Stimulated activated CD8-positive, alpha-beta memory T cell treated with anti-CD3 and anti-CD28 coated beads, Interleukin-7, amount 100 ng/mL, for 4 hours (primary cell): ENCODE results near the gene AIP.

ENCODE experiments used
- DNase-seq, 2 donors: peaks; one replicate each; pipeline ENCODE4 v3.0.0-alpha.2; 2020; ENCODE audit warnings: low read depth in 2 of 2

Gene AIP

GRCh38 chr11:67482827-67483798, at the start of gene AIP:
TSS of gene AIP (plus strand) at chr11:67483026. CDS start at chr11:67483159, 133 bp downstream.
- peak; percentile 93 to 94 for DNase-seq

DNA sequence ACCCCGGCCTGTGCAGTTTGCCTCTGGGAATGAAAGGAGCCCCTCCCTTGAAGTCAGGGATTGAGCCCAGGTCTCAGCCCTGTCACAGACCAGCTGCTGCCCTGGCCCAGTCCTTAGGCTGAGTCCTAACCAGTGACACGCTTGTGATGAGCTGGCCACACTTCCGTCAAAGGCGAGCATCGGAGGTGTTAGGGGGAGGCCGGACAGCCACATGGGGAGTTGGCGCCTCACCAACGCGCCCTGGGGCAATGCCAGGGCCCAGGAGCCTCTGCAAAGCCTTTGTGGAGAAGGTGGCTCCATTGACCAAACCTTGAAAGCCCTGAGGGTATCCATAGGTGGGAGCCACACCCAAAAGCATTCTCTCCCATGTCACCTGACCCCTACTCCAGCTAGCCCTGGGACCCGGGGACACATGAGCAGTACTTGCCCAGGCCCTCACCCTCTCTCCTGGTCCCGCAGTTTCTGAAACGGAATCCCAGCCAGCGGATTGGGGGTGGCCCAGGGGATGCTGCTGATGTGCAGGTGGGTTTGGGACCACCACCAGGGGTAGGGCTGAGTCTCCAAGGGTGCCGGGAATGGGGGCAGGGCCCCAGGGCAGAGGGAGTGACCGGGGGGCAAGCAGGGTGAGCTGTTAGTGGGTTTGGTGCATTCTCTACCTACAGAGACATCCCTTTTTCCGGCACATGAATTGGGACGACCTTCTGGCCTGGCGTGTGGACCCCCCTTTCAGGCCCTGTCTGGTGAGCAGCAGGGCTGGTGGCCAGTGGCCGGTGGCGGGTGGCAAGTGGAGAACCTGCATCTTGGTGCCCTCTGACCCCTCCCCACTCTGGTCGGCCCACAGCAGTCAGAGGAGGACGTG, 49.1 kb upstream of the AIP start:
- no peak for DNase-seq

- no peak for DNase-seq
Observed at GRCh38 chr11:67434395-67434881, 48.4 kb upstream of the AIP start.

DNA sequence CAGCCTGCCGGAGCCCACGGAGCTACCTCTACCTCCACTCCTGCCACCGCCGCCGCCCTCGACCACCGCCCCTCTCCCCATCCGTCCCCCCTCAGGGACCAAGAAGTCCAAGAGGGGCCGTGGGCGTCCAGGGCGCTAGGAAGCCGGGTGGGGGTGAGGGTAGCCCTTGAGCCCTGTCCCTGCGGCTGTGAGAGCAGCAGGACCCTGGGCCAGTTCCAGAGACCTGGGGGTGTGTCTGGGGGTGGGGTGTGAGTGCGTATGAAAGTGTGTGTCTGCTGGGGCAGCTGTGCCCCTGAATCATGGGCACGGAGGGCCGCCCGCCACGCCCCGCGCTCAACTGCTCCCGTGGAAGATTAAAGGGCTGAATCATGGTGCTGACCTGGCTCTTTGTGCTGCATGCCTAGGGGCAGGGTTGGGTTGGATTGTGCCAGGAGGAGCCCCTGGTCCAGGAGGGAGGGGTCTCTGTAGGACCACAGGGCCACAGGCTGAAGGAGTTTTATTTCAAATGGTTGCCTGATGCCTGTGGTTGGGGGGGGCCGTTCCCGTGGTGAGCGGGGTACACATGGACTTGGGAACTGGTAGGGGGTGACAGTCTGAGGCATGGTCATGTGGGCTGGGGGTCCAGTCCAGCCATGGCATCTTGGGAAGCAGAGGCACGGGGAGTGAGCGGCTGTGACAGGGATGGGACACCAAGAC, 47.6 kb upstream of the AIP start:
- peak in 1 of 2 donors; percentile 47 for DNase-seq

DNA sequence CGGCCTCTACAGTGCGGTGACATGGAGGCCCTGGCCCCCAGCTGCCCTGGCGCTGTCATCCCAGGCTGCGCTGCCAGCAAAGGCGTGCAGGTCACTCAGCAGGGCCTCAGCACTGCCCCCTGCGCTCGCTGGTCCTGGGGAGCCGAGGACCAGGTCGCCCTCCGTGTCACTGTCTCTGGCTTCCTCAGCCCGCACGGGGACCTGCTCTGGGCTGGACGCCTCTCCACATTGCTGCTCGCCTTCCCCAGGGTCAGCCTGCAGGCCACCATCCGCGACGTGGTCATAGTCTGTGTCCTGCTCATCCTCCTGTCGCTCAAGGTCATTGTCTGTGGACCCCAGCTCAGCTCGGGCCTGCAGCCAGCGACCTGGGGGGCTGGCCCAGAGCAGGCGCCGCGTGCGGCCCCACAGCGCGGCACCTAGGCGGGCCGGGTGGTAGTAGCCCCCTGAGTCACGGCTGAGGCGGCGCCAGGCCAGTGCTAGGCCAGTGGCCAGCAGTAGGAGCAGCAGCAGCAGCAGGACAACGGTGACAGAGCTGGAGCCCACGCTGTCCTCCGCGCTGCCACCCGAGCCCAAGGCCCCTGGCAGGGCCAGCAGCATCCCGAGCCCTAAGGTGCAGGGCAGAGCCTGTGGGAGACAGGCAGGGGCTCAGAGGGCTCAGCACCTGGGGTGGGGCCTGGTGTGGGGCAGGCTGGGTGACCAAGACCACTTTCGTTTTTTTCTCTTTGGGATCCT, 46.9 kb upstream of the AIP start:
- no peak for DNase-seq

GRCh38 chr11:67436459-67437081, 46.3 kb upstream of the AIP start:
- peak; percentile 43 to 60 for DNase-seq

DNA sequence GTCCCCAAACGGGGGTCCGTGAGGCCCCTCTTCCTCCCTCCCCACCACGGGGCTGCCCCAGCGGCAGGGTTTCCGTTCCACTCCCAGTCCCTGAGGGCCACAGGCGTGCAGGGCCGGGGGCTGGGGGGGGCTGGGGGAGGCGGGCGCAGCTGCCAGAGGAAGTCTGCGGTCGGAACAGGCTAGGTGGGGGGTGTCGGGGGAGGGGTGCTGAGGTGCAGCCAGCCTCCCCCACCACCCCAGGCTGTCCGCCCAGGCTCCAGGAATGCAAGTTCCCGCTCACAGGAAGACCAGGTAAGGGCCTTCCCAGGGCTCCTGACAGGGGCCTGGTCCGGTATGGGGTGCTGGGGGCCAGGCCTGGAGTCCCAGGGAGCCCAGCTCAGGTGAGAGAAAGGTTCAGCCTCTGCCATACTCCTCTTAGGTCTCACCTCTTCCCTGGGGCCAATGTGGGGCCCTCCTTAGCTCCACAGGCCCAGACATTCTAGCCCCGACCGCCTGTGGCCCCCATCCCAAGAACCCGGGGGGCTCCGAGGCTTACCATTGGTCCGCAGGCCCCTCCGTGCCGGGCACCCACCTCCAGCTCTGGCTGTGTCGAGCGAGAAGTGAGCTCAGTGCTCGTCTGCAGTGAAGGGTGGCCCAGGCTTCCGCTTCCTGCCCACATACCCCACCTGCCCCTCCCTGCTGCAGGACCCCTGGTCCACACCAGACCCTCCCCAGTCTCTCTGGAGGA, 45.6 kb upstream of the AIP start, which contains the start of gene PTPRCAP:
TSS of gene PTPRCAP (minus strand) at position 601 of the 727 bp plus-strand sequence. CDS start at position 538, 63 bp downstream.
- peak; percentile 57 to 77 for DNase-seq

DNA sequence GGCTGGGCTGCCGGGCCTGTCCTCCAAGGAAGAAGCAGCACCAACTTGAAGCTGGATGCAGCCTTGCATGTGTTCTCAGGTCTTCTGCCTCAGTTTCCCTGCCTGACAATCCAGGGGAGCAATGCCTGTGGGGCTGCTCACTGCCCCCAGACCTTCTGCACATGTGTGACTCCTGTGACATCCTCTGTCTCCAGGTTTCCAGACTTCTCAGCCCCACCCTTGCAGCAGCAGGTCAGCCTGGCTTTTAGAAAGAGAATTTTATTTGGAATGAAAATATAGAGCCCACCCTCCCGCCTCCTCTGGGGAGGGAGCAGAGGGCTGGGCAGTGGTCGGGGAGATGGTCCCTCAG, 45.0 kb upstream of the AIP start:
- DNase-seq = no peak

- peak; percentile 43 to 70 for DNase-seq
Observed at GRCh38 chr11:67438158-67438902, 44.5 kb upstream of the AIP start.

GRCh38 chr11:67439321-67440228, 43.3 kb upstream of the AIP start:
- no peak for DNase-seq

GRCh38 chr11:67440229-67441097, 42.4 kb upstream of the AIP start:
- DNase-seq = no peak

- DNase-seq = no peak
Observed at GRCh38 chr11:67441098-67441563, 41.7 kb upstream of the AIP start.

GRCh38 chr11:67441731-67442351, 41.0 kb upstream of the AIP start:
- DNase-seq = no peak

- no peak for DNase-seq
Observed at GRCh38 chr11:67442504-67443404, 40.1 kb upstream of the AIP start.

GRCh38 chr11:67445515-67445914, 37.3 kb upstream of the AIP start:
- DNase-seq = no peak
